Lung (tissue), 12 donors: ENCODE measurements around the gene TTC7B. TPM values are rescaled to one million over a fixed set of nuclear protein-coding genes. Genes with fewer than 3 reads are reported as not detected.

Source experiments
- ATAC-seq: fragments of 200-7000 bp; cut with Tn5 transposase; one replicate; pipeline ENCODE4 v1.9.1; 2020; ENCODE audit warnings: moderate number of reproducible peaks; ENCODE audit not compliant: insufficient read depth, low FRiP score
- DNase-seq, 3 donors: peaks; one replicate each; pipeline ENCODE4 v3.0.0-alpha.2; 2013 to 2017
- H3K27ac ChIP-seq, 2 donors: one replicate each; pipeline ENCODE4 v1.5.1; 2013; ENCODE audit warnings: mild to moderate bottlenecking in 2 of 2, moderate library complexity in 2 of 2, control low read depth in 1 of 2, inconsistent platforms in 1 of 2, low read depth in 1 of 2, low read length in 1 of 2
- H3K27me3 ChIP-seq, 3 donors: one replicate each; pipeline ENCODE4 v1.5.1; 2013; ENCODE audit warnings: low read length in 2 of 3; ENCODE audit not compliant: control insufficient read depth in 3 of 3, insufficient read depth in 3 of 3
- H3K36me3 ChIP-seq, 4 donors: one replicate each; pipeline ENCODE4 v1.5.1; 2013; ENCODE audit warnings: low read length in 4 of 4, mild to moderate bottlenecking in 1 of 4, moderate library complexity in 1 of 4; ENCODE audit not compliant: control insufficient read depth in 4 of 4, insufficient read depth in 4 of 4
- H3K4me1 ChIP-seq, 5 donors: one replicate each; pipeline ENCODE4 v1.5.1; 2013; ENCODE audit warnings: low read length in 5 of 5, mild to moderate bottlenecking in 2 of 5, moderate library complexity in 1 of 5; ENCODE audit not compliant: control insufficient read depth in 5 of 5, insufficient read depth in 5 of 5
- H3K4me3 ChIP-seq: one replicate; pipeline ENCODE4 v1.5.1; 2013; ENCODE audit warnings: mild to moderate bottlenecking, control low read depth, moderate library complexity
- H3K9ac ChIP-seq, 2 donors: one replicate each; pipeline ENCODE4 v1.5.1; 2013; ENCODE audit warnings: low read length in 2 of 2, control low read depth in 1 of 2; ENCODE audit not compliant: insufficient read depth in 1 of 2
- H3K9me3 ChIP-seq, 4 donors: one replicate each; pipeline ENCODE4 v1.5.1; 2013; ENCODE audit warnings: low read length in 3 of 4, mild to moderate bottlenecking in 1 of 4, moderate library complexity in 1 of 4; ENCODE audit not compliant: control insufficient read depth in 4 of 4, insufficient read depth in 3 of 4
- CTCF ChIP-seq: IDR thresholded peaks from 2 replicates; pipeline ENCODE4 v1.5.1; 2012; ENCODE audit warnings: mild to moderate bottlenecking; ENCODE audit errors: control extremely low read depth, extremely low read depth
- WGBS, 2 donors: extraction: QIAGEN DNeasy Blood & Tissue Kit; methylation state at CpG; one replicate each; pipeline ENCODE4 v1.1.7; 2013; 5-methylcytosine and 5-hydroxymethylcytosine counted together
- polyA plus RNA-seq, 2 donors: library from polyadenylated mRNA; stranded (reverse); fragments of 200-250 nt; gene quantifications; one replicate each; pipeline ENCODE4 v1.2.1, GENCODE V29; 2013
- total RNA-seq, 2 donors: library from RNA; depleted of rRNA in 1 of 2; stranded (reverse); fragments of >200 nt in 1 of 2; gene quantifications; one replicate each; pipeline ENCODE4 v1.2.1, GENCODE V29; 2014 to 2021
- donor health status: control.
- donor health status: control.
- donor health status: Bipolar disorder and iron deficiency.
- donor health status: healthy.
- donor health status: DM: yes; HTN: yes; CAD: no.

TTC7B gene
- total and polyA plus RNA-seq, 4 donors = 11.0 to 39.6 (median 23.0) TPM

DNA sequence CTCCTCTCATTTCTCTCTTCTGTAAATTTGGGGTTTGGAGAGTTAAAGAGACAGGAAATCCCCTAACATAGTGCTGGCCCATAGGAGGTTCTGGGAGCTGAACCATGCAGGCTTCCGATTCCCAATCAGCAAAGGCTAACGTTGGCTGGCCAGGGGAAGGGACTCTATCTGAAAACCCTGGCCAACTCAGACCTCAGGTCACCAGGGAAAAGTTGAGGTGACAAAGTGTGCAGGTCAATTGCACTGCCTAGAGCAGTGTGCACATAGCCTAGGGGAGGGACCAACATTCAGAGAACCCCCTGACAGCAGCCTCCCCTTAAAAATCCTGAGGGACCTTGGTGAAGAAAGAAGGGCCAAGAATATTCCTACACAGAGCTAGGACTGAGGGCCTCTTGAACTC lies 38.9 kb downstream of the TTC7B start:
- 90 to 100% methylated on average over 2 of the region's 2 CpGs for WGBS, 2 donors
- no peak for ATAC-seq
- Histone ChIP-seq H3K9ac (no peak overlapping the region), H3K9me3 (no peaks in the 10 kb centered on the region), H3K36me3 (peaks cover 0 to 22% (median 13%) of the 10 kb centered on the region in 4 donors), H3K4me3 (no peak overlapping the region), H3K27ac (no peak overlapping the region), H3K27me3 (no peaks in the 10 kb centered on the region), H3K4me1 (no peaks in the 10 kb centered on the region)
- TF ChIP-seq CTCF = no peak
- no peak for DNase-seq

GRCh38 chr14:90775441-90775840 lies 40.8 kb downstream of the TTC7B start:
- H3K27ac ChIP-seq = no peak overlapping the region
- 96 to 98% methylated on average over 4 of the region's 4 CpGs for WGBS, 2 donors
- H3K27me3 ChIP-seq = no peaks in the 10 kb centered on the region

DNA sequence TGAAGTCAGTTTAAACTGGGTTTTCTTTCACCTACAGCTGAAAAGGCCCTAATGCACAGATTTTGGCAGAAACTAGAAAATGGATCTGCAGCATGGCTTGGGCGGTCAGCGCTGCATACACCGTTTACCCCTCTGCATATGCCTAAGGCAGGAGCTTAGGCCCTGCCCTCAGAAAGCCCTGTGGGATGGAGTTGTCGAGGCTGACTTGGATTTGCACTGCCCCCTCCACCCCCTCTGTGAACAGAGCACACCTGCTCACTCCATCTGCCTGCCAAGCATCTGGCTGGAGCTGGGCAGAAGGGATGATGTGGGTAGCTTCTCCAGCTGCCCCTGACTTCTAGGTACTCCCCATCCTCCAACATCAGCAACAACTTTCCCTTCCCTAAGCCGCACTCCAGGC lies 41.9 kb downstream of the TTC7B start:
- Histone ChIP-seq H3K9me3 (no peaks in the 10 kb centered on the region), H3K4me1 (no peaks in the 10 kb centered on the region), H3K36me3 (peaks cover 3 to 19% (median 16%) of the 10 kb centered on the region in 4 donors), H3K27me3 (no peaks in the 10 kb centered on the region), H3K4me3 (no peak overlapping the region), H3K27ac (no peak overlapping the region), H3K9ac (no peak overlapping the region)
- no peak for DNase-seq
- TF ChIP-seq CTCF = no peak
- WGBS, 2 donors = 96 to 97% methylated on average over 5 of the region's 5 CpGs
- ATAC-seq = no peak

More at GRCh38 chr14:90775441-90775840, 40.8 kb downstream of the TTC7B start:
- Histone ChIP-seq H3K4me1 (no peaks in the 10 kb centered on the region), H3K9ac (no peak overlapping the region), H3K9me3 (no peaks in the 10 kb centered on the region), H3K4me3 (no peak overlapping the region), H3K36me3 (peaks cover 0 to 19% (median 13%) of the 10 kb centered on the region in 4 donors)
- no peak for DNase-seq
- TF ChIP-seq CTCF = no peak
- no peak for ATAC-seq

- no peak for TF ChIP-seq CTCF
- Histone ChIP-seq H3K27me3 (no peaks in the 10 kb centered on the region), H3K9me3 (no peaks in the 10 kb centered on the region), H3K4me1 (no peaks in the 10 kb centered on the region), H3K4me3 (no peak overlapping the region), H3K9ac (no peak overlapping the region), H3K36me3 (peaks cover 4 to 19% (median 18%) of the 10 kb centered on the region in 4 donors), H3K27ac (no peak overlapping the region)
- no peak for ATAC-seq
- DNase-seq = no peak
- 90 to 95% methylated on average over 4 of the region's 4 CpGs for WGBS, 2 donors
These were observed 42.5 kb downstream of the TTC7B start for GRCh38 chr14:90773705-90774104.
